DOHH2 (cell line): Measurements from ENCODE around the gene CNMD.

Experiments used
- CTCF ChIP-seq: fragments of 200-600 bp; sonication (generic); IDR thresholded peaks from one replicate; pipeline ENCODE4 v1.5.1; 2014; ENCODE audit warnings: antibody characterized with exemption, mild to moderate bottlenecking, low read depth, low read length; ENCODE audit not compliant: poor library complexity, severe bottlenecking
- EZH2phosphoT487 ChIP-seq: fragments of 200-600 bp; sonication (generic); IDR thresholded peaks from 2 replicates; pipeline ENCODE4 v1.6.1; 2017; ENCODE audit warnings: borderline replicate concordance, mild to moderate bottlenecking, antibody characterized with exemption, low read length, moderate library complexity, mixed read lengths

DNA sequence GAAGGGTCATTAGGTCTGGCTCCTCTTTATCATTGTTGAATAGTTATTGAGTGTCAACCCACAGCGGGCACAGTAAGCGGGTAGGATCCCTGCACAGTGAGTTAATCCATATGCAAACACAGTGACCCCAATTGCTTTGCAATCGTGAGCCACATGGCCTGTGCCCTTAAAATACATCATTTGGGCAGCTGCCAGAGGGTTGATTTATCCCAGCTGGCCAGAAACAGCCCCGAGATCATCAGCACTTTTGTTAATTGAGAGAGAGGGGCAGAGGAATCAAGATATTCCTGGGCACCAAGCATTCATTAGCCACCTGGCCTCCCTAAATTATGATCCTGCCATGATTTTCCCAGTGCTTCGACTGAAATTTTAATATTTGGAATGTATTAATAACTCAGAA is 9.8 kb upstream of the CNMD start:
- TF ChIP-seq CTCF: no peak
- no peak for TF ChIP-seq EZH2phosphoT487
